PC-9 (cell line): Measurements from ENCODE around the gene CCL4L2.
"Not testable (repeated sequence)": the region's sequence is repeated elsewhere in the genome, so short reads cannot be mapped to it uniquely, and the experiment has no call there.

Experiments used
- EZH2 ChIP-seq: fragments of 200-600 bp; sonication (generic); IDR thresholded peaks from 2 replicates; pipeline ENCODE4 v1.8.0; 2017; ENCODE audit warnings: antibody characterized with exemption, low read depth
- TF ChIP-seq, protein P1 (sequence below): fragments of 200-600 bp; sonication (generic); conservative IDR thresholded peaks from 2 replicates; pipeline ENCODE4 v1.6.1; 2017; ENCODE audit warnings: mixed run types, antibody characterized with exemption, mild to moderate bottlenecking, moderate library complexity

DNA sequence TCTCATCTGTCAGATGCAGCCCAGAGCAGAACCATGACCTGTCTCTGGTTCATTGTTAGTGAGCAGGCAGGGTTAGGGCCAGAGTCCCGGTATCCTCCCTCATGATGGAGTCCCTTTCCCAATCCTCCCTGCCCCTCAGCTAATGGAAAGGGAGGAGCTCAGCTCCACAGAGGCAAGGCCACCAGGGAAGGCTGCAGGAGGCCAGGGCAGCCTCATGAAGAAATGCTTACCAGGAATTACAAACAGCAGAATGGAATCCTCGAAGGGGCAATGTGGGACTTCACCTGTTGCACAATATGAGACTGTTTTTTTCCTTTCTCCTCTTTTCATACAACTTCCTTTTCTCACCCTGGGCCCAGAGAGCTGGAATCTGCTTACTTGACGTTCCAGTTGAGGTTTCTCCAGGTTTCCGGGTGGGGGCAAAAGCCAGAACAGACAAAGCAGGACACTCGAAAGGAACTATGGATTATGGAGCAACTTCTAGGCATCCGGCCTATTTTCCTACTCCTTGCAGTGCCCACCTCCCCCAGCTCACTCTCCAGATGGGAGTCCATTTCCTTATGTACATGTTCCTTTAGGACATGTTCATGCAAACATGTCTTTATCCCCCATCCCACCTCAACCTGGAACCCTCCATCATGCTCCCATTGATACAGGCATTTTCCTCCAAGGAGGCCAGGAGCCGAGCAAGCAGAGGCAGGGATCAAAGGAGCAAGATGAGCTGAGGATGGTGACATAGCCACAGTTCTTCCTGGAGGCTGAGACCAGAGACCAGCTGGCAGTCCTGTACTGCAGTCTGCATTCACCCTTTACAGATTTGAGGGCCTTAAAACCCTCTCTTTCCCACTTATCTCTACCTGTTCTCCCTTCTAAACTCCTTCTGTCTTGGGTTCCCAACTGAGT is 4.8 kb downstream of the CCL4L2 start:
- TF ChIP-seq, protein P1, sequence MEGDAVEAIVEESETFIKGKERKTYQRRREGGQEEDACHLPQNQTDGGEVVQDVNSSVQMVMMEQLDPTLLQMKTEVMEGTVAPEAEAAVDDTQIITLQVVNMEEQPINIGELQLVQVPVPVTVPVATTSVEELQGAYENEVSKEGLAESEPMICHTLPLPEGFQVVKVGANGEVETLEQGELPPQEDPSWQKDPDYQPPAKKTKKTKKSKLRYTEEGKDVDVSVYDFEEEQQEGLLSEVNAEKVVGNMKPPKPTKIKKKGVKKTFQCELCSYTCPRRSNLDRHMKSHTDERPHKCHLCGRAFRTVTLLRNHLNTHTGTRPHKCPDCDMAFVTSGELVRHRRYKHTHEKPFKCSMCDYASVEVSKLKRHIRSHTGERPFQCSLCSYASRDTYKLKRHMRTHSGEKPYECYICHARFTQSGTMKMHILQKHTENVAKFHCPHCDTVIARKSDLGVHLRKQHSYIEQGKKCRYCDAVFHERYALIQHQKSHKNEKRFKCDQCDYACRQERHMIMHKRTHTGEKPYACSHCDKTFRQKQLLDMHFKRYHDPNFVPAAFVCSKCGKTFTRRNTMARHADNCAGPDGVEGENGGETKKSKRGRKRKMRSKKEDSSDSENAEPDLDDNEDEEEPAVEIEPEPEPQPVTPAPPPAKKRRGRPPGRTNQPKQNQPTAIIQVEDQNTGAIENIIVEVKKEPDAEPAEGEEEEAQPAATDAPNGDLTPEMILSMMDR = not testable (repeated sequence)
- not testable (repeated sequence) for TF ChIP-seq EZH2
